Astrocyte (in vitro differentiated cells and primary cell): ENCODE data around the gene EDA. TPM values are rescaled to one million over a fixed set of nuclear protein-coding genes. Genes with fewer than 3 reads are reported as not detected.
A peak's percentile ranks its signal among the peaks of the same experiment; 100 is the strongest.

ENCODE experiments used
- DNase-seq: peaks from one replicate; pipeline ENCODE4 v3.0.0-alpha.2; 2010; ENCODE audit warnings: low read depth
- FAIRE-seq: peaks from 2 replicates; lab custom pipeline; 2011; peaks lifted over from hg19 to GRCh38; lab: Jason Lieb, UNC
- H2AFZ ChIP-seq: 2 replicates; pipeline ENCODE4 v1.6.0; 2012; ENCODE audit warnings: low read depth, low read length, inconsistent platforms
- H3K27ac ChIP-seq: 2 replicates; pipeline ENCODE4 v1.5.1; 2011; ENCODE audit warnings: low read depth, low read length, inconsistent platforms
- H3K27me3 ChIP-seq: 2 replicates; pipeline ENCODE4 v1.6.0; 2011; ENCODE audit warnings: low read length, inconsistent platforms; ENCODE audit not compliant: insufficient read depth
- H3K36me3 ChIP-seq: 2 replicates; pipeline ENCODE4 v1.5.1; 2011; ENCODE audit warnings: low read length, inconsistent platforms; ENCODE audit not compliant: insufficient read depth
- H3K4me1 ChIP-seq: 2 replicates; pipeline ENCODE4 v1.5.1; 2011; ENCODE audit warnings: low read length, inconsistent platforms; ENCODE audit not compliant: insufficient read depth
- H3K4me2 ChIP-seq: 2 replicates; pipeline ENCODE4 v1.6.0; 2012; ENCODE audit warnings: low read length, inconsistent platforms
- H3K4me3 ChIP-seq: 2 replicates; pipeline ENCODE4 v1.5.1; 2011; ENCODE audit warnings: low read depth, mild to moderate bottlenecking, low read length, inconsistent platforms; ENCODE audit not compliant: insufficient read depth
- H3K79me2 ChIP-seq: 2 replicates; pipeline ENCODE4 v1.6.0; 2012; ENCODE audit warnings: mild to moderate bottlenecking, low read length, inconsistent platforms; ENCODE audit not compliant: insufficient read depth
- H3K9ac ChIP-seq: 2 replicates; pipeline ENCODE4 v1.6.0; 2012; ENCODE audit warnings: mild to moderate bottlenecking, low read length, inconsistent platforms
- H3K9me3 ChIP-seq: 2 replicates; pipeline ENCODE4 v1.5.1; 2012; ENCODE audit warnings: low read depth, mild to moderate bottlenecking, low read length, inconsistent platforms; ENCODE audit not compliant: insufficient read depth
- H4K20me1 ChIP-seq: 2 replicates; pipeline ENCODE4 v1.6.0; 2012; ENCODE audit warnings: low read length, inconsistent platforms; ENCODE audit not compliant: insufficient read depth
- H3K27ac Mint-ChIP-seq: one replicate; pipeline ENCODE4 v1.8.0; 2021; ENCODE audit warnings: mild to moderate bottlenecking, mixed read lengths; ENCODE audit not compliant: unreplicated experiment
- H3K27me3 Mint-ChIP-seq: one replicate; pipeline ENCODE4 v1.8.0; 2021; ENCODE audit warnings: low read depth, mixed read lengths; ENCODE audit not compliant: unreplicated experiment
- H3K36me3 Mint-ChIP-seq: one replicate; pipeline ENCODE4 v1.8.0; 2021; ENCODE audit warnings: low read depth, mixed read lengths; ENCODE audit not compliant: unreplicated experiment
- H3K4me1 Mint-ChIP-seq: one replicate; pipeline ENCODE4 v1.8.0; 2021; ENCODE audit warnings: low read depth, mixed read lengths; ENCODE audit not compliant: unreplicated experiment
- H3K4me3 Mint-ChIP-seq: one replicate; pipeline ENCODE4 v1.8.0; 2021; ENCODE audit warnings: mild to moderate bottlenecking, moderate library complexity, mixed read lengths; ENCODE audit not compliant: unreplicated experiment
- H3K9me3 Mint-ChIP-seq: one replicate; pipeline ENCODE4 v1.8.0; 2021; ENCODE audit warnings: mild to moderate bottlenecking, mixed read lengths; ENCODE audit not compliant: unreplicated experiment
- CTCF ChIP-seq: IDR thresholded peaks from 2 replicates; pipeline ENCODE4 v1.5.1; 2011; ENCODE audit warnings: low read depth, mild to moderate bottlenecking, inconsistent platforms, low read length, moderate library complexity; ENCODE audit not compliant: insufficient read depth
- EZH2 ChIP-seq: IDR thresholded peaks from 2 replicates; pipeline ENCODE4 v1.6.1; 2012; ENCODE audit warnings: mild to moderate bottlenecking, low read length, inconsistent platforms; ENCODE audit not compliant: insufficient read depth
- total RNA-seq: library from RNA; stranded (reverse); gene quantifications from 2 replicates; pipeline ENCODE4 v1.2.1, GENCODE V29; 2021

The EDA gene
- total RNA-seq, 1 donor from 2014 or later: 1.8 TPM

GRCh38 chrX:70013466-70014381, 397.8 kb downstream of the EDA start:
- H3K27ac Mint-ChIP-seq: no peak overlapping the region
- DNase-seq (no peak), FAIRE-seq (peak; percentile 76)
- H4K20me1 ChIP-seq: no peaks in the 10 kb centered on the region
- H3K9me3 Mint-ChIP-seq: peaks cover 2% of the 10 kb centered on the region
- H3K27me3 Mint-ChIP-seq: no peaks in the 10 kb centered on the region
- TF ChIP-seq CTCF (no peak), EZH2 (no peak)
- H3K4me3 Mint-ChIP-seq: no peak overlapping the region
- H3K4me2 ChIP-seq: no peak overlapping the region
- H3K79me2 ChIP-seq: no peaks in the 10 kb centered on the region
- H3K9me3 ChIP-seq: no peaks in the 10 kb centered on the region
- H3K9ac ChIP-seq: no peak overlapping the region
- no peak overlapping the region for H3K4me3 ChIP-seq
- H3K36me3 Mint-ChIP-seq: no peaks in the 10 kb centered on the region
- H3K36me3 ChIP-seq: no peaks in the 10 kb centered on the region
- H2AFZ ChIP-seq: no peak overlapping the region
- no peaks in the 10 kb centered on the region for H3K4me1 Mint-ChIP-seq
- no peaks in the 10 kb centered on the region for H3K4me1 ChIP-seq
- no peak overlapping the region for H3K27ac ChIP-seq
- H3K27me3 ChIP-seq: no peaks in the 10 kb centered on the region

- no peaks in the 10 kb centered on the region for H3K27me3 ChIP-seq
- H4K20me1 ChIP-seq: no peaks in the 10 kb centered on the region
- no peak overlapping the region for H3K4me3 ChIP-seq
- H3K4me2 ChIP-seq: no peak overlapping the region
- Mint-ChIP-seq H3K4me1 (no peaks in the 10 kb centered on the region), H3K36me3 (no peaks in the 10 kb centered on the region), H3K27ac (no peak overlapping the region), H3K9me3 (peaks cover 2% of the 10 kb centered on the region), H3K27me3 (no peaks in the 10 kb centered on the region), H3K4me3 (no peak overlapping the region)
- H3K27ac ChIP-seq: no peak overlapping the region
- FAIRE-seq (no peak), DNase-seq (no peak)
- no peaks in the 10 kb centered on the region for H3K4me1 ChIP-seq
- no peaks in the 10 kb centered on the region for H3K36me3 ChIP-seq
- no peaks in the 10 kb centered on the region for H3K79me2 ChIP-seq
- TF ChIP-seq CTCF (no peak), EZH2 (no peak)
- H2AFZ ChIP-seq: no peak overlapping the region
- H3K9ac ChIP-seq: no peak overlapping the region
- H3K9me3 ChIP-seq: no peaks in the 10 kb centered on the region
Measured at GRCh38 chrX:70016513-70016912, 400.6 kb downstream of the EDA start.

- TF ChIP-seq EZH2: no peak
- TF ChIP-seq CTCF: no peak
- H2AFZ ChIP-seq: no peak overlapping the region
- H3K36me3 Mint-ChIP-seq: no peaks in the 10 kb centered on the region
- peak overlapping the region; percentile 72 for H3K27ac Mint-ChIP-seq
- H3K4me3 ChIP-seq: no peak overlapping the region
- no peak overlapping the region for H3K4me3 Mint-ChIP-seq
- H3K4me1 Mint-ChIP-seq: peaks cover 35% of the 10 kb centered on the region
- no peak overlapping the region for H3K27ac ChIP-seq
- H3K27me3 ChIP-seq: no peaks in the 10 kb centered on the region
- no peaks in the 10 kb centered on the region for H3K36me3 ChIP-seq
- FAIRE-seq (no peak), DNase-seq (no peak)
- H3K4me2 ChIP-seq: no peak overlapping the region
- H3K4me1 ChIP-seq: peaks cover 8% of the 10 kb centered on the region
- H3K79me2 ChIP-seq: no peaks in the 10 kb centered on the region
- no peaks in the 10 kb centered on the region for H3K27me3 Mint-ChIP-seq
- H3K9me3 ChIP-seq: no peaks in the 10 kb centered on the region
- no peaks in the 10 kb centered on the region for H4K20me1 ChIP-seq
- no peaks in the 10 kb centered on the region for H3K9me3 Mint-ChIP-seq
- H3K9ac ChIP-seq: no peak overlapping the region
Measured at GRCh38 chrX:70022616-70023015, 406.7 kb downstream of the EDA start.
